Measurements from ENCODE around the gene TBXAS1.
A peak's percentile ranks its signal among the peaks of the same experiment; 100 is the strongest.

Gene TBXAS1

DNA sequence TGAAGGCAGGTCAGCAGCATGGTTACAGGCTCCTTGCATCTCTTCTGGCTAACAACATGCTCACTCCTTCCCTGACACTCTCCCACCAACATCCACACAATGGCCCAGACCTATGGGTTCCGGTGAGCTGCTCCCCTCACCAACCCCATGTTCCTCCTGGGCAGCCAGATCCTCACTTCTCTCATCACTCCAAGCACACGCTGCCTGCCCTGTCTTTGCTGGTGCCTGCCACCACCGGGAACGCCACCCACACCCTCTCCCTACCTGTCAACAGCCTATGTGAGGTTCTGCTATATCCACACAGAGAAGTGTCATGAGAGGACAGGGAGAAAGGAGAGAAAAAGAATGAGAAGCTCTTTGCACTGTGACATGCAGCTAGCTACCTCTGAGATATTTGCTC is 219.1 kb downstream of the TBXAS1 start:
- no peak for DNase-seq (ENCODE audit: low read depth in 2 of 2)

DNA sequence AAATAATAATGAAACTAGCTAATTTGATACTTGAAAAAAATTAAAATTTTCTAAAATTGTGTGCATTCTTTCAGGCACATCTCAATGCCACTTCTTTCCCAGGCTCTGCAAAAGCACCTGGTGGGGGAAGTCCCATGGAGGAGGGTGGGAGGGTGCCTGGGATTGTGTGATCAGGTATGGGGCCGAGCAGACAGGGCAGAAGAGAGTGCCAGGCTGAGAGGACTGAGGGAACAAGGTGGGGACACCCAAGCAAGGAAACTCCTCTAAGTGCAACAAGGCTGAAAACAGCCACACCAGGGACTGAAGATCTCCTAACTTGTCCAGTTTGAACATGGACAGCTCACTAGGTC is 219.9 kb downstream of the TBXAS1 start:
- DNase-seq (ENCODE audit: low read depth in 2 of 2): no peak

DNA sequence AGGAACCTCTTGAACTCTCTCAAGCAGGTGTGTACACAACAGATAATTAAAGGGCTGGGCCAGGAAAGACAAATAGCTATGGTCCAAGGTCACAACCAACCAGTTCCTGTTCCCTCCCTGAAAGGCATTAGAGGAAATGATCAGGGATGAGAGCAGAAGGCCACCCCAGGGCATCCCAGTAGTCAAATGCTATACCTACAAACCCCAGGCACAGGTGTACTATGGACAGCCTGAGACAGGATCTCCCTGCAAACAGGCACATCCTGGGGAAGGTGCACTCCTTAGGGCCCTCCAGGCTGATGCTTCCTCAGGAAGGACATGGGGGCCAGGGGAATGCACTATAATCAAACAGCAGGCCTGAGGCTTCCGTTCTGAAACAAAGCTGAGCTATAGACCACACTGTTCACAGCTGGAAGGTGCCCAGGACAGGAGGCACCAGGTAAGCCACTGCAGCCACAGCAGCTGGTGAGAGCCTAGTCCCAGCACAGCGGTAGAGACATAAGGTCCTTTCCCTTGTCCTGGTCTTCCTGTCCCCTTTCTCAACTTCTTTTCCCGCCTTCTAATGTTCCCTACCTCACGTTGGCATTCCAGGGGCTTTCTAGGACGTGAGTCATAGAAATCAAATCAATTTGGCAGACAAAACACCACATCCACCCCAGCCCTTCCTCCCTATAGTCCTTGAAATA is 220.4 kb downstream of the TBXAS1 start:
- DNase-seq (ENCODE audit: low read depth in 2 of 2): no peak

DNA sequence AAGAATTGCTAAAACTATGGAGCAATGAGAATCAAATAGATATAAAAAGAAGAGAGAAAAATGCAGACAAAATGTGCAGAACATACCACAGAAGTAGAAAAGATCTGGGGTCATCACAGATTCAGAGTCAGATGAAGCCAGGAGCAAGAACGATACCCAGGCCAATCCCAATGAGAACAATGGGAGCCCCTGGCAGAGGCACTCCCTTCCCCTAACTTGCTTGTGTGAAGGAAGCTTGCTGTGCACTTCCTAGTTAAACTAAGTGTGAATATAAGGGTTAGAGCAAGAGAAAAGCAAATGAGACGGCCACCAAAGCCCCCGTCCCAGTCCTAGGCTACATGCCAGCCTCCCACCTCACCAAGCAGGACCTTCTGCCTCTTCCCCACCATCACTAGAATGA is 221.0 kb downstream of the TBXAS1 start:
- DNase-seq (ENCODE audit: low read depth in 2 of 2): no peak

DNA sequence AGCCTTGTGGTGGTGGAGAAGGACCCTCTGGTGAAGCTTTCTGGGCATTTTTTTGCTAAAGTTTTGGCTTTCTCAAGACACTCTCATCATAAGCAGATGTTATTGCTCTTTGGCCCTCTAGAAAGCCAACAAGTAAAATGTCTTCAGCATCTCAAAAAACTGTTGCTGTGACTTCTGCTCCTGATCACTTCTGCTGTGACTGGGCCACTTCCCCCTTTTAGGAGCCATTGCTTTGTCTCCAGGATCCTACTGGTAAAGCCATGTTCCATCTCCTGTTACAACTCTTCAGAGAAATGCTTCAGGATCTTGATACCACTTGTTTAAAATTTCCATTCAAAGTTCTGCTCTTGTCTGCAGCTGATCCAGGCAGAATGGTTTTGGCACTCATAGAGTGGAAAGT is 222.8 kb downstream of the TBXAS1 start:
- DNase-seq (ENCODE audit: low read depth in 2 of 2): no peak

DNA sequence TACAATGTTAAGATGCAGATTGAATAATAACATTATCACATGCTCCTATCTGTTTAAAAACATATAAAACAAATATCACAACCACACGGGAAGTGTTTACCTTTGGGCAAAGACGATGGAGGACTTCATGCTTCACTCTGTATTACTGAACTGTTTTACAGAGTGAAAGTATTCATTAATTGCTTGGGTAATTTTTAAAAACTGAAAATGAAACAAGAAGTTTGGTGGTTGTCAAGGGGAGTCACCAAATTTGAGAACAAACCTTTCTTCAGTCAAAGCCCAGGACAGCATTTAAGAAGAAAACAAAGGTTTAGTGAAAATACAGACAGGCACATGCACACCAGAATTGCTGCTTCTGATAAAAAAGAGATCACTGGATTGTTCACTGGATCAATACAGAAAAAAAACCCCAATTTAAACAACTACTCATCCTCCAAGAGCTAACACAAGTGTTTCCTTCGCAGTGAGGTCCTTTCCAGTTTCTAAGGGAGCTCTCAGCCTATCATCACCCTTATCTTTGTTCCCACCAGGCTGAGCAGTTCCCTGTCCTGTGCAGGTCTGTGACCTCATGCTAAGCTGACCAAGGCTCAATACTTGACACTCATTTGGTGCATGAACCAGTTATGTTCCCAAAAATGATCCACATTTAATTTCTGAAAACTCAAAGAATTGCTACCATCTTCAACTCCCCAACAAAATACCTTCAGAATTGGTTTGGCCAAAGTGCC is 224.9 kb downstream of the TBXAS1 start:
- no peak for DNase-seq (ENCODE audit: low read depth in 2 of 2)

DNA sequence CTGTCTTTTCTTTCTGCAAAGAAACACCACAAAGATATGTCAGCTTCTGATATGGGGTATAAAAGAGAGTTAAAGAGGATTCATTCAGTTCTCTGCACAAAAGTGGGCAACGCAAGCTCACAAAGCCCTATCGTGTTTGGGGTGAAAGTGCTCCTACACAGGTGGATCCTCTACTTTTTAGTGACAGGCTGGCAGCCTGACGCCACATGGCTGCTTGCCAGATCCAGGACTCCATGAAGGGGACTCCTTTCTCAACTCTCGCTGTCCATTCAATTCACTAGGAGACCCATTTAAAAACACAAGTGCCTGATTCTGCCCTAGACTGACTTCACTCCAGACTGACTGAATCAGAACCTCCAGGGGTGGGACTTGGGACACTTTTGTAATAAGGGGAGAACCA is 225.7 kb downstream of the TBXAS1 start:
- DNase-seq (ENCODE audit: low read depth in 2 of 2): no peak

DNA sequence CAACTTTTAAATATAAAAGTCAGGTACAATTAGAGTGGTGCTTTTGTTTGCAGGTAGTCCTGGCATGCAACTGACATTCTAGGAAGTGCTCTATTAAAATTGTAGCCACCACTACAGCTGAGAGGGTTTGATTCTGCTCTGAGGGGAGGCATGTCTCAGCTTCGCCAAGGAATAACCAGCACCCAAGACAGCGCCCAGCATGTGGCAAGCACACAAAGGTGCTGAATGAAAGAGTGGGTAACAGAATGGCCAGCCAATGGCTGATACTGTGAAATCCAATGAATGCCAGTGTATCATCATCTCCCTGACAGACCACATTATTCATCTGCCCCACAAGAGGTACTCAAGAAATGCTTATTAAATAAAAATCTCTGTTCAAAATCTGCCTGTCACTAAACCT is 226.8 kb downstream of the TBXAS1 start:
- no peak for DNase-seq (ENCODE audit: low read depth in 2 of 2)

DNA sequence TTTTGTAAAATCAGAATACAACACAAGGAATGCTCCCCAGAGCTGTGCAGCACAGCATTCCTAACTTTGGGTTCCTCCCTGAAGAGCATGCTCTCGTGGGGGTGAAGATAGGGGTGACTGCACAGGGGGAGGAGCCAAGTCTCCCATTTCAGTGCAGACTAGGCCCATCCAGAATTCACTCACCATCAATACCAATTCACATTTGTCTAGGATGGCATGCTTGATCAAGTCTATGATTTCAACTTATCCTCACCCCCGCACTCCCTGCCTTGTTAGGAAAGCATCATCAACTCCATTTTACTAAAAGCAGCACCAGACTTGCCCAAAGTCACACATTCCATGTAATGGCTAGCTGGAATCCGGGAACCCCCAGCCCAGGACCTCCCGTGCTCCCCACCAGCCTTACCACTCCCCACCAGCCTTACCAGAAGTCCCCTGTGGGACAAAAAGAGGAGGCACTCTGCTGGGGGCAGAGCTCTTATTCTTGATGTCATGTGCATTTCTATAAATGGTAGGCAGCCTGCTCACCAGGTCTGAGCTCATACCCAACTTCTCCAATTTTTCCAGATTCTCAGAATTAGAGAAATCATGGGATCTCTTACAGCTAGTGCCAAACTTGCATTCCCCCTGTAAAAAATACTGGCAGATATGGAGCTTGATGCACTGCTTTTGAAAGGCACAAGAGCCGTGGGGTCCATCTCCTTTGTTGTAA is 227.5 kb downstream of the TBXAS1 start:
- no peak for DNase-seq (ENCODE audit: low read depth in 2 of 2)

DNA sequence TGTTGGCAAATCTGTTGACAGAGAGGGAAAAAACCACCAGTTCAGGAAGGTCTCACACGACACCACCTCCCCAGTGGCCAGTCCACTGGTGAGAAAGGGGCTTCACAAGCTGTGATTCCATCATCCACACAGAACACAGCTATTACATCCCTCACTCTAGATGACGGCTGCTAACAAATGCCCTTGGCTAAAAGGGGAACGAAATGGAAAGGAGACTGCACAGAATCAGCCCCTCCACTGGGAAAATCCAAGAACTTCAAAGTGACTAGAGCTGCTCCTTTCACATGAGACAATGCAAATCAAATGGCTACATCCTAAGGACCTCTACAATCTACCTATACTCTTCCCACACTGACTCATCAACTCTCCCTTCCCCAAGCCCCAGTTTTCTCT is 228.1 kb downstream of the TBXAS1 start:
- DNase-seq (ENCODE audit: low read depth in 2 of 2): no peak

DNA sequence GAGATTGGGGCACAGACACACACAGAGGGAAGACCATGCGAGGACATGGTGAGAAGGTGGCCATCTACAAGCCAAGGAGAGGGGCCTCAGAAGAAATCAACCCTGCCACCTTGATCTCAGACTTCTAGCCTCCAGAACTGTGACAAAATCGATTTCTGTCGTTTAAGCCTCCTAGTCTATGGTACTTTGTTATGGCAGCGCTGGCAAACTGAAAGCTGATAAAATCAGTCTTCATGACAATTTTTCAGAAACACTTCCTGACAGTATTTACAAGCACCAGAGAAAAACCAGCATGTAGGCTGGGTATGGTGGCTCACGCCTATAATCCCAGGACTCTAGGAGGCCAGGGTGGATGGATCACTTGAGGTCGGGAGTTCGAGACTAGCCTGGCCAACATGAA is 229.5 kb downstream of the TBXAS1 start:
- no peak for DNase-seq (ENCODE audit: low read depth in 2 of 2)

DNA sequence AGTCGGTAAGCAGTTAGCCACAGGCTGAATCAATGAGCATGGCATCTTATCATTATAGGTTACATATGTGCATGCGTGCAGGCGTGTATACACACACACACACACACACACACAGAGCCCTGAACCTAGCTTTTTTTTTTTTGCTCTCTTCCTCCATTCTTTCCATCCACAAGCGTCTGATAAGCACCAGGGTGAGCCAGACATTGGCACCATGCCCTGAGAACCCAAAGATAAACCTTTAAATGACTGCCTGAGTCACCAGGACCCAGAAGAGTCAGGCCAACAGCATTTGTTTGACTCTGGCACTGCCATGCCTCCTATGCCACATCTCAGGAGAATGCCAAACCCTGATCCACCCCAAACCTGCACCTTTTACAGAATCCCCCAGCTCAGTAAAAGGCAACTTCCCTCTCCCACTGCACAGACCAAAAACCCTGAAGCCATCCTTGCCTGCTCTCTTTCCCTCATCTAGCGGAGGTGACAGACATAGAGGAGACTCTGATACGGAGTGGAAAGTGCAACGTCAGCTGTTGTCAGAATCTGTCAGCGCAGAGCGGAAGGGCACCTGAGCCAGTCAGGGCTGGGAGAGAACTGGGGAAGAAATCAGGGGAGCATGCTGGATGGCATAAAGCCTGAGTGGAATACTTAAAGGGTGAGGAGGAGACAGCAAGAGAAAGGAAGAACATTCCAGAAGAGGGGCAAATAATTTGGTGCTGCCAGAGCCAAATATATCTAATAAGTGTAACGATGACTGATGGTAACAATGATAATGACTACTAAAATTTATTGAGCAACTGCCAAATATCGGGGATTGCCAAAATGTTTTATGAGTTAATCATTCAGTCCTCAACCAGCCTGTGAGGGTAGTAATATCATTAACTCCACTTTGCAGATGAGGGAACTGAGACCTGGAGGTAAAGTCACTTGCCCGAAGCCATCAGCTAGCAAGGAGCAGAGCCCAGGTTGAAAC is 230.5 kb downstream of the TBXAS1 start:
- peak; percentile 60 to 65 for DNase-seq (ENCODE audit: low read depth in 2 of 2)

DNA sequence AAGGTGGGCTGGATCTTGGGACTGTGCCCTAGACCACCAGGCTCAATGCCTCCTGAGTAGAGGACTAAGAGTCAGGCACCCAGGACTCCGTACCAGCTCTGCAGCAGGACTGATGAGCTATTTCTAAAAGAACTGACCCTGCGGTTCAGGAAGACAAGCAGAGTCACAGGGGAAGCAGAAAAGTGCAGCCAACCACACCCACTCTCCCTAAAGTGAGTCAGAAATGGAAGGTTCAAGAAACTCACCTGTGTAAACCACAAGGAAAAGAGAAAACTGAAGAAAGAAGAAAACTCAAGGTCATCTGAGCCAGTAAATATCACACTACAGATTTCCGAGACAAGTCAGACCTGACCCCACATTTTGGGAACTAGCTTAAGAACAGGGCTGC is 231.2 kb downstream of the TBXAS1 start:
- DNase-seq (ENCODE audit: low read depth in 2 of 2): no peak

DNA sequence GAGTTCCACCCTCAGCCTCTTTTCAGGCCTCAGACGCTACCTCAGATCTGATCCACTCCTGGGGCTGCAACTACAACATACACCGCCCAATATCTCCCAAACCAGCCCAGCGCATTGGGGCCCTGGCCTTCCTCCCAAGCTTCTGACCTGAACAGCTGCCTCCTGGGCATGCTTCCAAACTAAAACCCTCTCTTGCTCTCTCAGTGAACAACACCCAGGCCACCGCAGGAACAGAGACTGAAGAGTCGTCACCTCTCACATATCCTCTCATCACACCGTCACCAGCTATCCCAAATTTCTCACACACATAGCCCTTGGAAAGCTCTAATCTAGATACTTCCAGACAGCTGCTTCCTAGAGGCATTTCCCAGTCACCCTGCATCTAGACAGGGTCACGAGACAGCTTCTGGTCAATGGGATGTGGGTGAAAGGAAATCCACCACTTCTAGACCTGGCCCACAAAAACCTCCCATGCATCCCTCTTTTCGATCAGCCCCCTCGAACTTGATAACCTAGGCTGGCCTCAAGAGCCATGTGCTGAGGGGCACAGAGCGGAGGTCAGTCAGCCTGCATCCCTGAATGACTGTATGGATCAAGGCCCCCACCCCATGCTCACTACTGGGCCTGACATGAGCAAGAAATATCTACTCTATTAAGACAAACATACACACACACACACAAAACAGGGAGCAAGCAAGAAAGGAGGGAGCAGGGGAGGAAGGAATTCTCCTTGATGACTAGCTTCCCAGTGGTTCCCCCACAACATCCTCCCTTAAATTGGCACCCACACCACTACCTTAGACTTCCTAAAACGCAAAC is 231.9 kb downstream of the TBXAS1 start:
- no peak for DNase-seq (ENCODE audit: low read depth in 2 of 2)

DNA sequence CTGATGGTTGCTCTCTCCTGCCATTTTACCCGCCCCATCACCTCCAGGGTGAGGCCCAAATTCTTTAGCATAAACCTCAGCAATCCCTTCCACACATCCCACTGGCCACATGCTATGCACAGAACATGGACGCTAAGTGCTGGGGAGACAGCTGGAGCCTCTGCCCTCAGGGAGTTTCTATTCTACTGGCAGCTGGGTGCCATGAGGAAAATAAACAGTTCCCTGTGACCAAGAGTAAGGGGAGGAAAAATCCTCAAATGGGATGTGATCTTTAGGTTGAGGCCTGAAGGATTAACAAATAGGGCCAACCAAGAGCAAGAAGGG is 232.5 kb downstream of the TBXAS1 start:
- DNase-seq (ENCODE audit: low read depth in 2 of 2): no peak

DNA sequence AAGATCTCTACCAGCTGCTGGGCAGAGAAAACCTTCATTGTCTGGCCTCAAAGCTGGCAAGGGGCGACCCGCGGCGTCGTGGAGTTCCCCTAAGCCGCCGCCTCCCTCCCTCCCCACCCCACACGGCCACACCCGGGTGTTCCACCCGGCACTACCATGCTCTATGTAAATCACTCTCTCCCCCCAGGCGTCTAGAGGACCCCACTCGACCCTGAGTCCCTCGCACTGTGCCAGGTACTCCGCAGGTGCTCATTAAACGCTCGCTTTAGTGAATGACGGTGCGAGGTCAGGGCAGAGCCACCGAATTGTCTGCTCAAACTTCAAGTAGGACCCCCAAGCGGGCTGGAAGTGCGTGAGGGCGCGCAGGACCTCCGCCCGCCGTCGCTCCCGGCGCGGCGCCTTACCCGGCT is 233.1 kb downstream of the TBXAS1 start:
- DNase-seq (ENCODE audit: low read depth in 2 of 2): no peak

DNA sequence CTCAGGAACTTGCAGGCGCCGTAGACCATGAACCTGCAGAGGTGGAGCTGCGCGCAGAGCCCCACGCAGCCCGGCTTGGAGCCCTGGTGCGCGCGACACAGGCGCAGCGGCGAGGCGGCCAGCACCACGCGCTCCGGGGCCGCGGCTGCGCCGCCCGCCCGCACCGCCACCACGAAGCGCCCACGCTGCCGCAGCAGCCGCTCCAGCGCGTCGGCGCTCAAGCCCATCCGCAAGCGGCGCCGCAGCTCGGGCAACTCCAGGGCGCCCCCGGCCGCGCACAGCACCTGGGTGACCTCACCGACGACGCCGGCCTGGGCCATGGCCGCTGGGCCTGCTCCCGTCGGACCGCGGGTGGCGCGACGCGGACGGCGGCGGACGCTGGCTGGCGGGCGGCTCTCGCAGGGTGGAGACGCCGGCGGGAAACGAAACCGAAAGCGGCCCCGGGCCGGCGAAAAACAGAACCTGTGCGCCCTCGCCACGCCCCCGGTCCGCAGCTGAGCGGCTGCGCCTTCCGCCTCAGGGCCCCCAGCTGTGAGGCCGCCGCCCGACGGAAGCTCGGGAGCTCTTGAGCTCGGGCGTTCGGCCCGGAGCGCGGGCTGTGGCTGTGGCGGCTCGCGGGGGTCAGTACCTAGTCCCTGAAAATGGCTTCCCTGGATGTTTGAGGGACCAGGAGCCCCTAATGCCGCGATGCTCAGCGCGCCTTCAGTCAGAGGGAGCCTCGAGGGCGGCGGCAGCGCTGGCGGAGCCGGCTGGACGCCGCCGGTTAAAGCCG is 233.7 kb downstream of the TBXAS1 start, which contains the start of gene PARP12:
TSS of gene PARP12 (minus strand) at position 424 of the 772 bp plus-strand sequence. CDS start at position 320, 104 bp downstream.
- peak; percentile 35 to 47 for DNase-seq (ENCODE audit: low read depth in 2 of 2)

DNA sequence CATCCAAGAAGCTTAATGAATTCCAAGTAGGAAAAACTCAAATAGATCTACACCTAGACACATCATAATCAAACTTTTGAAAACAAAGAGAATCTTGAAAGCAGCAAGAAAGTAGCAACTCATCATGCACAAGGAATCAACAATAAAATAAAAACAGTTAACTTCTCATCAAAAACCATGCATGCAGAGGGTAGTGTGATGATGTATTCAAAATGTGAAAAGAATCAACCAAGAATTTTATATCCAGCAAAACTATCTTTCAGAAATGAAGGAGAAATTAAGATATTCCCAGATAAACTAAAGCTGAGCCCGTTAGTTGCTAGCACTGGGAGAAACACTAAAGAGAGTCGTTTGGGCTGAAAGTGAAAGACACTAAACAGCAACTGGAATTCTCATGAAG is 238.0 kb downstream of the TBXAS1 start:
- DNase-seq (ENCODE audit: low read depth in 2 of 2): no peak

DNA sequence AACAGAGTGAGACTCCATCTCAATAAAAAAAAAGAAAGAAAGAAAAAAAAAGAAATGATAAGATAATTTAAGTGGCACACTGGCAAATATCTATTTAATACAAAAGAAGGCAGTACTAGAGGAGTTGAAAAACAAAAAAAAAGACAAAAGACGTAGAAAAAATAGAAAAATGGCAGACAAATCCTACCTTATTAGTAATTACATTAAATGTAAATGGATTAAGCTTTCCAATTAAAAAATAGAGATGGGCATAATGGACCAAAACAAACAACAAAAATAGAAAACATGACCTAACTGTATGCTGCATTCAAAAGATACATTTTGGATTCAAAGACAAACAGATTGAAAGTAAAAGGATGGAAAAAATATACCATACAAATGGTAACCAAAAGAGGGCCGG is 239.0 kb downstream of the TBXAS1 start:
- DNase-seq (ENCODE audit: low read depth in 2 of 2): no peak

DNA sequence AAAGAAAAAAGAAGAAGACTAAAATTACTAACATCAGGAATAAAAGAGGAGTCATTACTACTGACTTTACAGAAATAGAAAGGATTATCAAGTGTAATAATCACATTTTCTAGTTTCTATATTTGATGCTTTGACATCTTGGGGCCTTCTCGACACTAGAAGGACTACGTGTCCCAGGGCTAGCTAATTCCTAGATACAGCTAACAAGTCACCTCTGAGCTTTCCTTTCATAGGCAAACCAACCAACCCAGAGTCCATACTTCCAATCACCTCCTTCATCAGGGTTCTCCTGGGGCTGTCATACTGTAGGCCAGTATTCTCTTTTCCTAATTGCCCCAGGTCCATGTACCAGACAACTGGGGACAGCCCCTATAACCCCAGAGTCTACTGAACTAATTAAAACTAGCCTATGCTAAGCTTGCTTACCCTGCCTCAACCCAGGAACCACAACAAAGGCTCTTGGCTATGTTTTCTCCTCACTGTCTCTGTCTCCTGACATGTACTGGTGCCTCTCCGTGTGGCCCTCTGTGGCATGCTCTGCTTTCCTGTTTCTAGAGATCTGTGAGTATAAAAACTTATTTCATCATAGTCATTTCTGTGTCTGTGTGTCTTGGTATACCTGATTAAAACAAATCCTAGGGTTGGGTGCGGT is 240.4 kb downstream of the TBXAS1 start:
- no peak for DNase-seq (ENCODE audit: low read depth in 2 of 2)

All from fibroblast of skin of left biceps (primary cell).